Erythroblast (primary cell): Measurements from ENCODE around the gene STEAP2.

ENCODE experiments used
- GATA1 ChIP-seq: IDR thresholded peaks from 2 replicates; pipeline ENCODE4 v1.6.1; 2011; ENCODE audit warnings: low read depth, mild to moderate bottlenecking, control low read depth, low read length, moderate library complexity
- POLR2A ChIP-seq: IDR thresholded peaks from 2 replicates; pipeline ENCODE4 v1.6.1; 2011; ENCODE audit warnings: mild to moderate bottlenecking, low read length

DNA sequence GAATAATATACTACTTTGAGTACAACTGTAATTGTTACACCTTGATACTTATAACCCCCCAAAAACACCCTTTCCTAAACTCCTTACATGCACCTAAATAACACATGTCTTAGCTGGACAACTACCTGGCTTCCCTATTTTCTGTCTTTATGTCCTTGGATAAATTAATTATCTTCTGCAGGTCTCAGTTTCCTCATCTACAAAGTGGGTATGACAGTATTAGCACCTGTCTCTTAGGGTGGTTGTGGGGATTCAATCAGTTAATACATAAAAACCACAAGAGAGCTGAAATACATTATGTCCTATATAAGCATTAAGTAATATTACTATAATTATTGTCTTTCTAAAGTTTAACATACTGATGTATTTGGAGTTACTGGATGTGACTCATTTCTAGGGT, 10.8 kb downstream of the STEAP2 start:
- no peak for TF ChIP-seq POLR2A
- no peak for TF ChIP-seq GATA1
